T-helper 17 cell (primary cell): ENCODE measurements around the gene HEXIM2. TPM values are rescaled to one million over a fixed set of nuclear protein-coding genes. Genes with fewer than 3 reads are reported as not detected.

Experiments used
- total RNA-seq, 4 donors: library from RNA in 2 of 4; stranded (reverse) in 2 of 4; gene quantifications; one replicate each; pipeline ENCODE4 v1.2.3 and lab custom pipeline; 2022 to 2026

HEXIM2 gene
- total RNA-seq, 2 donors from 2014 or later: 1.5 to 12.3 TPM

Other genes starting within 250 kb of the HEXIM2 start
- under 1 TPM in 1 of 2 donors, not detected in 1; 0.18 TPM for gene GFAP, start 246.4 kb upstream of the HEXIM2 start, total RNA-seq
- under 1 TPM in 1 of 2 donors, not detected in 1; 0.08 TPM for gene KIF18B, start 214.1 kb upstream of the HEXIM2 start, total RNA-seq
- gene C1QL1, start 193.6 kb upstream of the HEXIM2 start, total RNA-seq: not detected
- gene DCAKD, start 110.2 kb upstream of the HEXIM2 start, total RNA-seq: 10 to 100 TPM; 13.5 to 20.3 TPM
- gene NMT1, start 100.6 kb upstream of the HEXIM2 start, total RNA-seq: 10 to 100 TPM; 78.2 to 85.9 TPM
- gene PLCD3, start 29.4 kb upstream of the HEXIM2 start, total RNA-seq: 1 to 10 TPM; 3.7 to 5.0 TPM
- gene ACBD4, start 26.2 kb upstream of the HEXIM2 start, total RNA-seq: 10 to 100 TPM; 13.6 to 18.9 TPM
- 10 to 100 TPM; 52.4 to 71.8 TPM for gene HEXIM1, start 13.4 kb upstream of the HEXIM2 start, total RNA-seq
- 100 to 1,000 TPM; 509 to 550 TPM for gene FMNL1, start 60.0 kb downstream of the HEXIM2 start, total RNA-seq
- gene SPATA32, start 100.2 kb downstream of the HEXIM2 start, total RNA-seq: under 1 TPM in 1 of 2 donors, not detected in 1; 0.17 TPM
- 10 to 100 TPM; 43.8 to 49.1 TPM for gene MAP3K14, start 155.1 kb downstream of the HEXIM2 start, total RNA-seq